Activated CD8-positive, alpha-beta T cell treated with anti-CD3 and anti-CD28 coated beads for 36 hours (primary cell): ENCODE data around the gene OPCML. TPM values are rescaled to one million over a fixed set of nuclear protein-coding genes. Genes with fewer than 3 reads are reported as not detected.

Experiments used
- ATAC-seq: fragments of 200-7000 bp; cut with Tn5 transposase; one replicate; pipeline ENCODE4 v1.10.0; 2021; ENCODE audit warnings: mild to moderate bottlenecking, moderate library complexity
- CTCF ChIA-PET: fragments of 350-600 bp; sonication (Branson Sonifier 250); formaldehyde crosslinking; loops from one replicate; lab custom pipeline; 2021; ENCODE audit warnings: antibody characterized with exemption; lab: Charles Lee
- POLR2A ChIA-PET: fragments of 350-600 bp; sonication (Branson Sonifier 250); formaldehyde crosslinking; loops from one replicate; lab custom pipeline; 2021; ENCODE audit warnings: antibody characterized with exemption; lab: Charles Lee
- DNase-seq: peaks from one replicate; pipeline ENCODE4 v3.0.0-alpha.2; 2020
- H3K27ac Mint-ChIP-seq: one replicate; pipeline ENCODE4 v1.8.0; 2021; ENCODE audit warnings: mild to moderate bottlenecking, mixed read lengths
- H3K27me3 Mint-ChIP-seq: one replicate; pipeline ENCODE4 v1.8.0; 2021; ENCODE audit warnings: mixed read lengths
- H3K36me3 Mint-ChIP-seq: one replicate; pipeline ENCODE4 v1.8.0; 2021; ENCODE audit warnings: low read depth, mixed read lengths
- H3K4me1 Mint-ChIP-seq: one replicate; pipeline ENCODE4 v1.8.0; 2021; ENCODE audit warnings: low read depth, mixed read lengths
- H3K4me3 Mint-ChIP-seq: one replicate; pipeline ENCODE4 v1.8.0; 2021; ENCODE audit warnings: mild to moderate bottlenecking, moderate library complexity, mixed read lengths
- H3K9me3 Mint-ChIP-seq: one replicate; pipeline ENCODE4 v1.8.0; 2021; ENCODE audit warnings: mixed read lengths
- intact Hi-C: fragments of 100-400 bp; cut with micrococcal nuclease; formaldehyde crosslinking; loops from one replicate; pipeline ENCODE4 v1.10.0; 2022
- total RNA-seq, 2 experiments: library from RNA; stranded (reverse); gene quantifications; one replicate each; pipeline ENCODE4 v1.2.3, GENCODE V29; 2021
- TF ChIP-seq, protein P1 (sequence below): fragments of 200-600 bp; IDR thresholded peaks from one replicate; pipeline ENCODE4 v1.8.0; 2022; ENCODE audit warnings: antibody characterized with exemption, mild to moderate bottlenecking

The OPCML gene
- total RNA-seq, 2 experiments from 2014 or later: not detected

DNA sequence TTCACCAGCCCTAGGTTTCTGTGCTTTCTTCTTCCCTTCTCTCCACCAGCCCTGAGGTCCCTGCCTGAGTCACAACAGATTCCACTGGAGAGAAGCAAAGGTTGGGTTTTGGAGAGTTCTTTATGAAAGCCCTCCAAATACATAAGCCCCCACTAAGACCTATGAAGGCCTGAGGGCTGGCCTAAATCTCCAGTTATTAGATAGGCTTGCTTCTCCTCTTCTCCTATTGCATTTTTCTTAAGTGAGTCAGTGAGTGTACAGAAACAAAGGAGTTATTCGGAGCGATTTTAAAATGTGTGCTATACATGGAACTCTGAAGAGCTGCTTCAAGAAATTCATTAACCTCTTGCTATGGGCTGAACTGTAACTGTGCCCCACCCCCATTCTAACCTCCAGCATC, 1057.3 kb downstream of the OPCML start:
- no peak for DNase-seq
- Mint-ChIP-seq H3K4me3 (no peak overlapping the region), H3K4me1 (no peaks in the 10 kb centered on the region), H3K27me3 (peaks cover 3% of the 10 kb centered on the region), H3K9me3 (no peaks in the 10 kb centered on the region), H3K27ac (no peak overlapping the region), H3K36me3 (no peaks in the 10 kb centered on the region)
- ChIA-PET CTCF (no interaction called here), POLR2A (no interaction called here)
- TF ChIP-seq, protein P1, sequence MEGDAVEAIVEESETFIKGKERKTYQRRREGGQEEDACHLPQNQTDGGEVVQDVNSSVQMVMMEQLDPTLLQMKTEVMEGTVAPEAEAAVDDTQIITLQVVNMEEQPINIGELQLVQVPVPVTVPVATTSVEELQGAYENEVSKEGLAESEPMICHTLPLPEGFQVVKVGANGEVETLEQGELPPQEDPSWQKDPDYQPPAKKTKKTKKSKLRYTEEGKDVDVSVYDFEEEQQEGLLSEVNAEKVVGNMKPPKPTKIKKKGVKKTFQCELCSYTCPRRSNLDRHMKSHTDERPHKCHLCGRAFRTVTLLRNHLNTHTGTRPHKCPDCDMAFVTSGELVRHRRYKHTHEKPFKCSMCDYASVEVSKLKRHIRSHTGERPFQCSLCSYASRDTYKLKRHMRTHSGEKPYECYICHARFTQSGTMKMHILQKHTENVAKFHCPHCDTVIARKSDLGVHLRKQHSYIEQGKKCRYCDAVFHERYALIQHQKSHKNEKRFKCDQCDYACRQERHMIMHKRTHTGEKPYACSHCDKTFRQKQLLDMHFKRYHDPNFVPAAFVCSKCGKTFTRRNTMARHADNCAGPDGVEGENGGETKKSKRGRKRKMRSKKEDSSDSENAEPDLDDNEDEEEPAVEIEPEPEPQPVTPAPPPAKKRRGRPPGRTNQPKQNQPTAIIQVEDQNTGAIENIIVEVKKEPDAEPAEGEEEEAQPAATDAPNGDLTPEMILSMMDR: no peak
- ATAC-seq: no peak
- intact Hi-C loops: no loop called here

DNA sequence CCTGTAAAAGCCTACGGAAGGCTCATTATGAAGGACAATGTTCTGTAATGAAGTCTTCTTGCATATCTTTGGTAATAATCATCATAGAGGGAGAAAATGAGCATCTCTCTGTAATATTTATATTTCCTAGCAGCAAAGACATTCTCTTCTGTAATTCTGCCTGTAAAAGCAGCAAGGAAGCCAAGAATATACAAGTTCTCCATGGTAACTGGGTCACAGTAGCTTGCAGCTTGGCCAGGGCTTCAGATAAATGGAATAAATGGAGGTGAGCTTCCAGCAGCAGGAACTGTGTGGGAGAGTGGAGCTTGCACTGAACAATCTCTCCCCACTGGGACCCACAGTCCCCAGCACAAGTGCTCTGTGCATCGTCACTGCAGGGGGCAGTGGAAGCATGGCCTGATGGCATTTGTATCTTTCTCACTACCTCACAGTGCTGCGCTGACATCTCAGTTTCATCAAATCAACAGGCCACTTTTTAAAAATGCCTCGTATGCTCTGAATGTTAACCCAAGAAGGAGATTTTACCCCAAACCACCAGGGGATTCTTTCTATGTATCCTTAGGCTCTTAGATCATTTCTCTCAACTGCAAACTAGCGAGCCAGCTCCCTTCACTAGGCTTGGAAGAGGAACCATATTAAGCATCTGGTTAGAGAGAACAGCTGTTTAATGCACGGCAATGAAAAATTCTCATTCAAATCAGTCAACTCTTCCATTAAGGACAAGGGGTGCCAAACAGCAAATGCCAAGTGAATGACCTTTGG, 1059.7 kb downstream of the OPCML start:
- H3K27ac Mint-ChIP-seq: no peak overlapping the region
- DNase-seq (no peak), ATAC-seq (no peak)
- H3K4me1 Mint-ChIP-seq: no peaks in the 10 kb centered on the region
- intact Hi-C loops: no loop called here
- no peaks in the 10 kb centered on the region for H3K9me3 Mint-ChIP-seq
- H3K27me3 Mint-ChIP-seq: peaks cover 3% of the 10 kb centered on the region
- ChIA-PET POLR2A (no interaction called here), CTCF (no interaction called here)
- H3K4me3 Mint-ChIP-seq: no peak overlapping the region
- TF ChIP-seq, protein P1: no peak
- H3K36me3 Mint-ChIP-seq: no peaks in the 10 kb centered on the region

DNA sequence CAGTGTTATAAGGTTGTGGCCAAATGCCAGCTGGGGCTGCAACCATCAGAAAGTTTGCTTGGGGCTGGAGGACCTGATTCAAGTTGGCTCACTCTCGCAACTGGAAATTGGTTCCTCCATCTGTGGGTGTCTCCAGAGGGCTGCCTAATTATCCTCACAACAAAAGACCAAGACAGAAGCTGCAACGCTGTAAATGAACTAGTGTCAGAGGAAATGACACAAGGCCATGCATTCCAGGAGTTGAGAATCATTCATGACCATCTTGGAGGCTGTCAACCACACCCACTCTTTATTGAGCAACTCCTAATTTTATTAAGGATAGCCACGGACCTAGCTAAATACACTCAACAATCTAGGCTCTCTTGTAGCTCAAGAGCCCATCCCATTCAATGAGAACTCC, 1060.8 kb downstream of the OPCML start:
- DNase-seq (no peak), ATAC-seq (no peak)
- Mint-ChIP-seq H3K27ac (no peak overlapping the region), H3K4me3 (no peak overlapping the region), H3K9me3 (no peaks in the 10 kb centered on the region), H3K36me3 (no peaks in the 10 kb centered on the region), H3K4me1 (no peaks in the 10 kb centered on the region), H3K27me3 (no peaks in the 10 kb centered on the region)
- TF ChIP-seq, protein P1: no peak
- ChIA-PET CTCF (no interaction called here), POLR2A (no interaction called here)
- intact Hi-C loops: no loop called here

DNA sequence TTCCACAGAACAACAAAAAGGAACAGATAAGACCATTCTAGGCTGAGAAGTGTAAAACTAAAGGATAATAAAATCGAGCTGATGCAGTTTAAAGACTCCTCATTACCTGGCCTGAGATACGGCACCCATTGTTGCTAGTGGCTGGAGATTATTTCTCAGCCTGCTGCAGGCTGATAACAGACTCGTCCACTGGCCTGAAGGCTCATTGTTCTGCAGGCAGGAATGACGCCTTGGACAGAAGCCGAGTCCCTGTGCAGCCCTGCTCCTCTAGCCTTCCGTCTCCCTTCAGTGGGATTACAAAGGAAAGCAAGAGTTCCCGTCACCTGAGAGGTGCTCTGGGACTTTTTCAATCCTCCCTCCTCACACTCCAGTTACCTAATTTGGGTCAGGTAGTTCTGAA, 1065.3 kb downstream of the OPCML start:
- Mint-ChIP-seq H3K27me3 (no peaks in the 10 kb centered on the region), H3K27ac (no peak overlapping the region), H3K9me3 (no peaks in the 10 kb centered on the region), H3K36me3 (no peaks in the 10 kb centered on the region), H3K4me1 (no peaks in the 10 kb centered on the region), H3K4me3 (no peak overlapping the region)
- DNase-seq: no peak
- ChIA-PET POLR2A (no interaction called here), CTCF (no interaction called here)
- TF ChIP-seq, protein P1: no peak
- no peak for ATAC-seq
- intact Hi-C loops: no loop called here

DNA sequence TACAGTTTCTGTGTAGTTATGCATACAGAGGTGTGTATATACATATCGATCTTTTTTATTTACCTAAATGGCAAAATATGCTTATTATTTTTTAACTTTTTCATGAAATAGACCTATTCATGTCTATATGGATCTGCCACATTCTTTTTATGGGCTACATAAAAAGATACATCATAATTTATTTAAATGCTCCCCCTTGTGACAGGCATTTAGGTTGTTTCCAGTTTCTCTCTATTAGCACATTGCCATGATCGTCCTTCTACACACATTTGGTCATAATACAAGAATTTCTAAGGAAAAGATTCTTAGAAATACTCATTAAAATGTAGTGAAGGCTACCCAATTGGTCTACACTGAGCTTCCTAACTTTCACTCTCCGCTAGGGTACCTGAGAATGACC, 1067.4 kb downstream of the OPCML start:
- Mint-ChIP-seq H3K36me3 (no peaks in the 10 kb centered on the region), H3K4me3 (no peak overlapping the region), H3K9me3 (peaks cover 2% of the 10 kb centered on the region), H3K27me3 (no peaks in the 10 kb centered on the region), H3K4me1 (no peaks in the 10 kb centered on the region), H3K27ac (no peak overlapping the region)
- ChIA-PET POLR2A (interaction anchor here (0.6 kb wide), 1 partner anchor 165 kb away, joined by 3 read pairs; no protein-coding TSS in a partner anchor), CTCF (no interaction called here)
- intact Hi-C loops: no loop called here
- TF ChIP-seq, protein P1: no peak
- no peak for DNase-seq
- no peak for ATAC-seq
